Right lobe of liver (tissue), 4 donors: Measurements from ENCODE around the gene TXNDC15.
"Not testable (repeated sequence)": the region's sequence is repeated elsewhere in the genome, so short reads cannot be mapped to it uniquely, and the experiment has no call there.

Experiments
- POLR2A ChIP-seq: fragments of 450-650 bp; IDR thresholded peaks from one replicate; pipeline ENCODE4 v1.6.1; 2017; ENCODE audit warnings: antibody characterized with exemption, mild to moderate bottlenecking
- TF ChIP-seq, protein P1 (sequence below), 4 donors: fragments of 200-600 bp in 3 of 4; fragments of 450-650 bp in 1 of 4; IDR thresholded peaks; one replicate each; pipeline versions ENCODE4 v1.5.1 to v1.8.0; 2016 to 2022; ENCODE audit warnings: antibody characterized with exemption in 4 of 4, mild to moderate bottlenecking in 2 of 4
- donor health status: DM: no; HTN: no; CAD: no.
- donor health status: DM: no; HTN: no; CAD: no.
- donor health status: DM: no; HTN: yes; CAD: no.

- not testable (repeated sequence) for TF ChIP-seq POLR2A
- TF ChIP-seq, protein P1, sequence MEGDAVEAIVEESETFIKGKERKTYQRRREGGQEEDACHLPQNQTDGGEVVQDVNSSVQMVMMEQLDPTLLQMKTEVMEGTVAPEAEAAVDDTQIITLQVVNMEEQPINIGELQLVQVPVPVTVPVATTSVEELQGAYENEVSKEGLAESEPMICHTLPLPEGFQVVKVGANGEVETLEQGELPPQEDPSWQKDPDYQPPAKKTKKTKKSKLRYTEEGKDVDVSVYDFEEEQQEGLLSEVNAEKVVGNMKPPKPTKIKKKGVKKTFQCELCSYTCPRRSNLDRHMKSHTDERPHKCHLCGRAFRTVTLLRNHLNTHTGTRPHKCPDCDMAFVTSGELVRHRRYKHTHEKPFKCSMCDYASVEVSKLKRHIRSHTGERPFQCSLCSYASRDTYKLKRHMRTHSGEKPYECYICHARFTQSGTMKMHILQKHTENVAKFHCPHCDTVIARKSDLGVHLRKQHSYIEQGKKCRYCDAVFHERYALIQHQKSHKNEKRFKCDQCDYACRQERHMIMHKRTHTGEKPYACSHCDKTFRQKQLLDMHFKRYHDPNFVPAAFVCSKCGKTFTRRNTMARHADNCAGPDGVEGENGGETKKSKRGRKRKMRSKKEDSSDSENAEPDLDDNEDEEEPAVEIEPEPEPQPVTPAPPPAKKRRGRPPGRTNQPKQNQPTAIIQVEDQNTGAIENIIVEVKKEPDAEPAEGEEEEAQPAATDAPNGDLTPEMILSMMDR (IDR thresholded peaks at IDR 0.05): not testable (repeated sequence)
Observed at GRCh38 chr5:134849434-134849933, 24.7 kb upstream of the TXNDC15 start.
